H9 (cell line): ENCODE results near the gene ASPN. TPM values are rescaled to one million over a fixed set of nuclear protein-coding genes. Genes with fewer than 3 reads are reported as not detected.

Source experiments
- DNase-seq: peaks from one replicate; pipeline ENCODE4 v3.0.0-alpha.2; 2017
- H2AFZ ChIP-seq: one replicate; pipeline ENCODE4 v1.6.1; 2013; ENCODE audit warnings: mild to moderate bottlenecking, low read length, control low read depth, moderate library complexity
- H2AK5ac ChIP-seq: 2 replicates; pipeline ENCODE4 v1.6.1; 2013; ENCODE audit warnings: low read length, control low read depth, mixed read lengths; ENCODE audit not compliant: insufficient read length
- H2BK120ac ChIP-seq: one replicate; pipeline ENCODE4 v1.6.1; 2013; ENCODE audit warnings: low read depth, mild to moderate bottlenecking, low read length, control low read depth, inconsistent platforms; ENCODE audit not compliant: poor library complexity, severe bottlenecking
- H2BK12ac ChIP-seq: 2 replicates; pipeline ENCODE4 v1.6.1; 2013; ENCODE audit warnings: low read length, control low read depth, mixed read lengths, low read depth; ENCODE audit not compliant: insufficient read length
- H2BK15ac ChIP-seq: 2 replicates; pipeline ENCODE4 v1.6.1; 2013; ENCODE audit warnings: low read depth, low read length, control low read depth
- H2BK20ac ChIP-seq: one replicate; pipeline ENCODE4 v1.6.1; 2013; ENCODE audit warnings: low read depth, mild to moderate bottlenecking, low read length, control low read depth, inconsistent platforms; ENCODE audit not compliant: poor library complexity, severe bottlenecking
- H2BK5ac ChIP-seq: 2 replicates; pipeline ENCODE4 v1.6.1; 2013; ENCODE audit warnings: low read length, control low read depth, mixed read lengths; ENCODE audit not compliant: insufficient read length
- H3K14ac ChIP-seq: 2 replicates; pipeline ENCODE4 v1.6.1; 2013; ENCODE audit warnings: low read length, control low read depth; ENCODE audit not compliant: insufficient read depth
- H3K18ac ChIP-seq: 2 replicates; pipeline ENCODE4 v1.6.1; 2013; ENCODE audit warnings: low read depth, mild to moderate bottlenecking, mixed read lengths, low read length, control low read depth; ENCODE audit not compliant: insufficient read length
- H3K23ac ChIP-seq: 2 replicates; pipeline ENCODE4 v1.6.1; 2013; ENCODE audit warnings: low read length, control low read depth, mixed read lengths, low read depth; ENCODE audit not compliant: insufficient read length
- H3K23me2 ChIP-seq: 2 replicates; pipeline ENCODE4 v1.6.1; 2013; ENCODE audit warnings: low read depth, mild to moderate bottlenecking, mixed read lengths, low read length, control low read depth; ENCODE audit not compliant: insufficient read length, poor library complexity, severe bottlenecking
- H3K27ac ChIP-seq: 2 replicates; pipeline ENCODE4 v1.5.1; 2013; ENCODE audit warnings: low read length, control low read depth, mixed read lengths, low read depth; ENCODE audit not compliant: insufficient read length
- H3K27me3 ChIP-seq: 2 replicates; pipeline ENCODE4 v1.6.1; 2013; ENCODE audit warnings: low read length, control low read depth, inconsistent platforms; ENCODE audit not compliant: insufficient read depth
- H3K4ac ChIP-seq: 2 replicates; pipeline ENCODE4 v1.6.1; 2013; ENCODE audit warnings: low read depth, mild to moderate bottlenecking, control low read depth, inconsistent platforms, low read length, moderate library complexity
- H3K4me1 ChIP-seq: 2 replicates; pipeline ENCODE4 v1.6.1; 2013; ENCODE audit warnings: low read length, control low read depth, inconsistent platforms; ENCODE audit not compliant: insufficient read depth
- H3K4me2 ChIP-seq: 2 replicates; pipeline ENCODE4 v1.6.1; 2013; ENCODE audit warnings: low read length, control low read depth, mixed read lengths; ENCODE audit not compliant: insufficient read length, insufficient read depth
- H3K56ac ChIP-seq: 2 replicates; pipeline ENCODE4 v1.6.1; 2013; ENCODE audit warnings: low read depth, mild to moderate bottlenecking, mixed read lengths, low read length, control low read depth; ENCODE audit not compliant: insufficient read length
- H3K79me1 ChIP-seq: 2 replicates; pipeline ENCODE4 v1.6.1; 2013; ENCODE audit warnings: low read depth, mild to moderate bottlenecking, moderate library complexity, low read length, control low read depth, inconsistent platforms; ENCODE audit not compliant: insufficient read depth, poor library complexity, severe bottlenecking
- H3K79me2 ChIP-seq: 2 replicates; pipeline ENCODE4 v1.6.1; 2013; ENCODE audit warnings: low read length, control low read depth, inconsistent platforms; ENCODE audit not compliant: insufficient read depth
- H3K9ac ChIP-seq: 2 replicates; pipeline ENCODE4 v1.6.1; 2013; ENCODE audit warnings: low read length, control low read depth, mixed read lengths; ENCODE audit not compliant: insufficient read length; ENCODE audit errors: extremely low read depth
- H3K9me3 ChIP-seq: one replicate; pipeline ENCODE4 v1.6.1; 2013; ENCODE audit warnings: low read depth, low read length, inconsistent platforms; ENCODE audit not compliant: control insufficient read depth
- H3T11ph ChIP-seq: one replicate; pipeline ENCODE4 v1.6.1; 2013; ENCODE audit warnings: mild to moderate bottlenecking, low read length, control low read depth, inconsistent platforms
- H4K20me1 ChIP-seq: one replicate; pipeline ENCODE4 v1.6.1; 2013; ENCODE audit not compliant: control insufficient read depth, insufficient read length, insufficient read depth
- H4K5ac ChIP-seq: 2 replicates; pipeline ENCODE4 v1.6.1; 2013; ENCODE audit warnings: low read depth, mild to moderate bottlenecking, mixed read lengths, low read length, control low read depth; ENCODE audit not compliant: insufficient read length
- H4K8ac ChIP-seq: replicated peaks from 2 replicates; pipeline ENCODE4 v1.6.1; 2013; ENCODE audit warnings: low read length, control low read depth, mixed read lengths, low read depth; ENCODE audit not compliant: insufficient read length
- H4K91ac ChIP-seq: 2 replicates; pipeline ENCODE4 v1.6.1; 2013; ENCODE audit warnings: low read depth, mild to moderate bottlenecking, moderate library complexity, mixed read lengths, low read length, control low read depth; ENCODE audit not compliant: insufficient read length
- H3K27ac Mint-ChIP-seq, 3 experiments: 2 replicates in 2 of 3; 3 replicates in 1 of 3; pipeline ENCODE4 v1.8.0; 2020 to 2021; ENCODE audit warnings: mixed read lengths in 3 of 3, mild to moderate bottlenecking in 1 of 3, moderate library complexity in 1 of 3
- H3K27me3 Mint-ChIP-seq: 2 replicates; pipeline ENCODE4 v1.8.0; 2021; ENCODE audit warnings: low read depth, mild to moderate bottlenecking, moderate library complexity, mixed read lengths
- H3K36me3 Mint-ChIP-seq, 3 experiments: 2 replicates in 2 of 3; 3 replicates in 1 of 3; pipeline ENCODE4 v1.8.0; 2020 to 2021; ENCODE audit warnings: low read depth in 3 of 3, mixed read lengths in 3 of 3; ENCODE audit not compliant: insufficient read depth in 1 of 3
- H3K4me1 Mint-ChIP-seq, 2 experiments: 2 replicates each; pipeline ENCODE4 v1.8.0; 2020; ENCODE audit warnings: mixed read lengths in 2 of 2
- H3K4me3 Mint-ChIP-seq, 2 experiments: 2 replicates in 1 of 2; 3 replicates in 1 of 2; pipeline ENCODE4 v1.8.0; 2020 to 2021; ENCODE audit warnings: mild to moderate bottlenecking in 2 of 2, mixed read lengths in 2 of 2, moderate library complexity in 1 of 2
- H3K9me3 Mint-ChIP-seq, 2 experiments: 2 replicates in 1 of 2; 3 replicates in 1 of 2; pipeline ENCODE4 v1.8.0; 2020; ENCODE audit warnings: mild to moderate bottlenecking in 2 of 2, mixed read lengths in 2 of 2, moderate library complexity in 1 of 2
- CTCF ChIP-seq: fragments of 200-600 bp; sonication (generic); conservative IDR thresholded peaks from 3 replicates; pipeline ENCODE4 v1.8.0; 2021; ENCODE audit warnings: antibody characterized with exemption, mild to moderate bottlenecking
- WGBS: extraction: QIAGEN DNeasy Blood & Tissue Kit; methylation state at CpG from one replicate; pipeline ENCODE4 v1.1.7; 2013; ENCODE audit warnings: missing lambda C conversion rate, low lambda C conversion rate, mixed read lengths; ENCODE audit not compliant: insufficient read length; ENCODE audit errors: extremely low coverage; 5-methylcytosine and 5-hydroxymethylcytosine counted together
- total RNA-seq: library from RNA; stranded (reverse); gene quantifications from 2 replicates; pipeline ENCODE4 v1.2.1, GENCODE V29; 2021

Gene ASPN
- total RNA-seq, 1 experiment from 2014 or later = not detected

- Histone ChIP-seq H2BK15ac (no peak overlapping the region), H4K20me1 (no peaks in the 10 kb centered on the region), H3K27me3 (no peaks in the 10 kb centered on the region), H2BK120ac (no peak overlapping the region), H3K27ac (no peak overlapping the region), H2BK12ac (no peak overlapping the region), H2BK20ac (no peak overlapping the region), H3K9me3 (no peaks in the 10 kb centered on the region), H3K23me2 (no peaks in the 10 kb centered on the region), H3K14ac (no peak overlapping the region), H2AFZ (no peak overlapping the region), H3K18ac (no peak overlapping the region), H2BK5ac (no peak overlapping the region), H4K5ac (no peak overlapping the region), H4K8ac (no peak overlapping the region), H3K4me1 (no peaks in the 10 kb centered on the region), H3K79me2 (no peaks in the 10 kb centered on the region), H2AK5ac (no peak overlapping the region), H4K91ac (no peak overlapping the region), H3K4me2 (no peak overlapping the region), H3K23ac (no peak overlapping the region), H3K9ac (no peak overlapping the region), H3K56ac (no peak overlapping the region), H3T11ph (no peak overlapping the region), H3K4ac (no peak overlapping the region), H3K79me1 (no peaks in the 10 kb centered on the region)
- H3K4me1 Mint-ChIP-seq = peaks cover 0 to 7% of the 10 kb centered on the region in 2 experiments; a peak in 1 of 4 replicates
- H3K4me3 Mint-ChIP-seq = no peak overlapping the region
- H3K36me3 Mint-ChIP-seq = no peaks in the 10 kb centered on the region
- TF ChIP-seq CTCF = no peak
- no peak overlapping the region for H3K27ac Mint-ChIP-seq
- no CpG with 5 or more reads among the region's 1 CpG for WGBS
- H3K9me3 Mint-ChIP-seq = no peaks in the 10 kb centered on the region
- no peak for DNase-seq
- H3K27me3 Mint-ChIP-seq = no peaks in the 10 kb centered on the region
These were observed 46.2 kb upstream of the ASPN start for GRCh38 chr9:92528522-92528849.
